Prostate gland (tissue), 2 donors: Measurements from ENCODE around the gene MYO7B.

ENCODE experiments used
- POLR2AphosphoS5 ChIP-seq: sonication (generic); formaldehyde crosslinking; IDR thresholded peaks from one replicate; pipeline ENCODE4 v1.6.1; 2017; ENCODE audit warnings: antibody characterized with exemption
- TF ChIP-seq, protein P1 (sequence below), 4 experiments: fragments of 200-600 bp in 2 of 4; fragments of 450-650 bp in 2 of 4; sonication (generic) in 2 of 4; IDR thresholded peaks; 1 replicate in 3 of 4; 2 replicates in 1 of 4; pipeline ENCODE4 v1.5.1; 2016 to 2019; ENCODE audit warnings: antibody characterized with exemption in 4 of 4, mild to moderate bottlenecking in 2 of 4, moderate library complexity in 2 of 4

DNA sequence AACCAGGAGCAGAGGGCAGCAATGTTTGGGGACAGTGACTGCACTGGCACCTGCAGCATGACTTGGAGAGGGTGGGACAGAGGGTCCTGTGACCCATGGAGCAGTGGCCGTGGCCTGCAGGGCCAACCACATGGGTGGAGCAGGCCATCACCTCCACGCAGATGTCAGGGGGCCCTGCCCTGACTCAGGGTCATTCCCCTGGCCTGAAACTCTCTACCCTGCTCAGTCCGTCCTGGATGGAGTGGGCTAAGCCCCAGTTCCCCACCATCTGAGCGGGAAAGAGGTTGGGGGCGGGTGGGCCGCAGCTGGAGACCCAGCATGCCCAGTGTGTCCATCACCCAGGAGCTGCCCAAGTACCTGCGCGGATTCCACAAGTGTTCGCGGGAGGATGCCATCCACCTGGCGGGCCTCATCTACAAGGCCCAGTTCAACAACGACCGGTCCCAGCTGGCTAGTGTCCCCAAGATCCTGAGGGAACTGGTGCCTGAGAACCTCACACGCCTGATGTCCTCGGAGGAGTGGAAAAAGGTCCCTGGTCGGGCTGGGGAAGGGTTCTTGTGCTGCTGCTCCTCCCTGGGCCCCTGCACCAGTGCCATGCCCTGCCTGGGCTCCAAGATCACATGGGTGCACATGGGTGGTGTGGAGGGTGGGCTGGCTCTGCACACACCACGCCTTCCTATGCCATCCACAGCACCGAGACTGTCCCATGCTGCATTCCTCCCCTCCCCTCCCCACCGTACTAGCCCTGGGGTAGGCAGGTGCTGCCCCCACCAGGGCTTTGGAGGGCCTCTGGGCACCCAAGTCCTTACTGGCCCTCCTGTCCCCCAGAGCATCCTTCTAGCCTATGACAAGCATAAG lies 100.1 kb downstream of the MYO7B start:
- TF ChIP-seq POLR2AphosphoS5: no peak
- TF ChIP-seq, protein P1, sequence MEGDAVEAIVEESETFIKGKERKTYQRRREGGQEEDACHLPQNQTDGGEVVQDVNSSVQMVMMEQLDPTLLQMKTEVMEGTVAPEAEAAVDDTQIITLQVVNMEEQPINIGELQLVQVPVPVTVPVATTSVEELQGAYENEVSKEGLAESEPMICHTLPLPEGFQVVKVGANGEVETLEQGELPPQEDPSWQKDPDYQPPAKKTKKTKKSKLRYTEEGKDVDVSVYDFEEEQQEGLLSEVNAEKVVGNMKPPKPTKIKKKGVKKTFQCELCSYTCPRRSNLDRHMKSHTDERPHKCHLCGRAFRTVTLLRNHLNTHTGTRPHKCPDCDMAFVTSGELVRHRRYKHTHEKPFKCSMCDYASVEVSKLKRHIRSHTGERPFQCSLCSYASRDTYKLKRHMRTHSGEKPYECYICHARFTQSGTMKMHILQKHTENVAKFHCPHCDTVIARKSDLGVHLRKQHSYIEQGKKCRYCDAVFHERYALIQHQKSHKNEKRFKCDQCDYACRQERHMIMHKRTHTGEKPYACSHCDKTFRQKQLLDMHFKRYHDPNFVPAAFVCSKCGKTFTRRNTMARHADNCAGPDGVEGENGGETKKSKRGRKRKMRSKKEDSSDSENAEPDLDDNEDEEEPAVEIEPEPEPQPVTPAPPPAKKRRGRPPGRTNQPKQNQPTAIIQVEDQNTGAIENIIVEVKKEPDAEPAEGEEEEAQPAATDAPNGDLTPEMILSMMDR (IDR thresholded peaks at IDR 0.05): no peak
